Measurements from ENCODE around the gene PTPRO.

Gene PTPRO

DNA sequence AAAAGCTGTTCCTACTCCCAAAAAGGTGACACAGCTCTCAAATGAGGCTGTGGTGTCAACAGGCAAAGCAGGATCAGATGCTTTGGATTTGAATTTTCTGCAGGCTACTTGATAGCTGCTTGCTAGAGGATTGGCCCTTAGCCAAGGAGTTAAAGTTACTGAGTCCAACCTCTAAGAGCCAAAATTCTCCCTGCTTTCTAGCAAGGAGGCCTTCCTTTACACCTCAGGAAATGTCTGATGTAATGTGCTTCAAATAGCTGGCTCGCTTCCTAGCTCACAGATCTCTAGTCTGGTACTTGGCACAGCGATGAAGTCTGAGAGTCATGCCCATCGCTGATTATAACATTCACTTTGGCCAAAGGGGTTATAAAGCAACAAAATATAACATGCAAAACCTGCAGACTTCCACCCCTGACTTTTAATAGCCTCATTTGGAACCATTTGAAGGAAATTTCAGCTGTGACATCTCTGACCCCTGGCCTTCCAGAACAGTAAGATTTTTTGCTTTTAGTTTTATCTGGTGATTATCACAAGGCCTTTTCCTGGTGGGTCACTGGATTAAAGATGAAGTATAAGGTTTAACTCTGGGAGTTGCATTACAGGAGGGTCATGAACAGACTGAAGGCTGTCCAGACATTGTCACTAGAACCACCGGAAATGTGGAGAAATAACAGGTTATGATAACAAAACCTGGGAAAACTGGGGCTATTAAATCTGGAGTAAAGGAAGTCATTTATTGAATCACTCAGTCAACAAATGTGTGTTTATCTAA lies 277.1 kb downstream of the PTPRO start:
- in situ Hi-C loops (cut with HindIII; ENCODE audit: low sequenced_read_pairs): loop anchor here (25.0 kb wide), 1 partner anchor 113 kb away; no protein-coding TSS in a partner anchor

DNA sequence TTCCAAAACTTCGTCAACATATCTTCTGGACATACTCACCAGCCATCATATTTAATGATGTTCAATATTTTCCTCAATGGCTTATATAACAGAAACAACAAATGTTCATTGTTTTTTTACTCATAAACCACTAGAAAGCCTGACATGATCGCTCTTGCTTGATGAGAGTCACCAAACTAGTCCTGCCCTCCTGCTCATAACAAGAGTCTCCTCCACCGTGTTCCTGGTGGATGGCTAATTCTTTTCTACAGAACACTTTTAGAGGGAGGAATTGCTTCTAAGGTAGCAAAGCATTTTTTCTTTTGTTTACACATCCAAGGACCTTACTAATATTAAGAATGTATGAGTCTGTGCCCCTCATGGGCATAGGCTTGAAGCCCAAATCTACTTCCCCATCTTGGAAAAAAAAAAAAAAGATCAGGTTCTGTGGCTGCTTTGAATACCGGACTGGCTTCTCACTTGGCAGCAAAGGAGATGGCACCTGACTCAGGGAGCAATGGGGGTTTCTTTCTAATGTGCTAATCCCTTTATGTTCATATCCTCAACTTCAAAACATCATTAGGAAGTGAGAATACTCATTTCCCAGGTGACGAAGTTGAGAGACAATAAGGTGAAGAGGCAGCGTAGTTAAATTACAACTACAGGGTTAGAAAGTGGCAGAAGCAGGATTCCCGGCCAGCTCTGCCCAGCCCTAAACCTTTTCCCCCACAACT lies 278.1 kb downstream of the PTPRO start:
- in situ Hi-C loops (cut with HindIII; ENCODE audit: low sequenced_read_pairs): loop anchor here (25.0 kb wide), 1 partner anchor 112 kb away; no protein-coding TSS in a partner anchor

DNA sequence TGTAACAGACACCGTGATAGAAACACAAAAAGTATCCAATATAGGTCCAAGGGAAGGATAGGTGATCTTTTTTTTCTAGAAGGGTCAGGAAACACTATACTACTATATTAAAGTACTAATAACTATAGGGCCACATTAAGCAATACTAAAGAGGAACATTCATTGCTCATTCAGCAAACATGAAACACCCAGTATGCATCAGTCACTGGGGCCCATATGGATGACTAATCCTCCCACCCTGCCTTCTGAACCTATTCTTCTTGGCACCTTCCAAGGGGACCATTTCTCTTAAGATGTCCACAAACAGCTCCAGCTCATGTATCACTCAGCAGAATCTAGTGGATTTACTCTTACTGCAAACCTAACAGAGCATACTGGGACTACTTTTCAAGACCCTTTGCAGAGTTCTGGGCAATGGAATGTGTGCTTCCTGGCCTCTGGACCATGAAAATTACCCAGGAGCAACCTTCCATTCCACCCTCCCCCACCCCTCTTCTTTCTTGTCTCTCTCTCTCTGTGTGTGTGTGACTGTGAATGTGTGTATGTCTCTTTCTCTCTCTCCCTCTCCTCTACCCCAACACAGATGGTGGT lies 279.0 kb downstream of the PTPRO start:
- in situ Hi-C loops (cut with HindIII; ENCODE audit: low sequenced_read_pairs): loop anchor here (25.0 kb wide), 1 partner anchor 111 kb away; no protein-coding TSS in a partner anchor

DNA sequence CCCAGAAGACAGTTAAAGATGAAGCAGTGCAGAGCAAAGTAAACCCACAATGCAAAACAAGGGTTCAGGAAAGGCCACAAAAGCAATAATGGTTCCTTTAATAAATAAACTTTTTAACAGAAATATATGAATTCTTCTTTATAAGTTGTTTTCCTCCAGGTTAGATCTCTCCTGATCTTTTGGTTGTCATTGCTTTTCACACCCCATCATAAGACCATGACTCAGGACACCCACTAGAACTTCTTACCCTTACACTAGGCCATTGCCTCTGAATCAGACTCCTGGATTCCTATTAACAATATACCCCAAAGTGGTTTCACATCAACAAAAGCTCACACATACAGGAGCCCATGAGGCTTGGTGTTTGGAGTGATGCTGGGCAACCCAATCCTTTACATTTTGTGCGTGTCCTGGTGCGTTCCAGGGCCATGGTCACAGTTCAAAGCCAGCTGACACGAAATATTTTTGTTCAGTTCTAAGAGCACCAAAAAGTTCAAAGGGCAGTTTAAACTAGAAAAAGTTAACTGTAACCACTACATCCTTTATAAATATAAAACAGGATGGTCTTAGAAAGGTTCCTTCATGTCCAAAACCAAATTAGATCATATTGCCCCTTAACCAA lies 279.9 kb downstream of the PTPRO start:
- in situ Hi-C loops (cut with HindIII; ENCODE audit: low sequenced_read_pairs): loop anchor here (25.0 kb wide), 1 partner anchor 110 kb away; no protein-coding TSS in a partner anchor

DNA sequence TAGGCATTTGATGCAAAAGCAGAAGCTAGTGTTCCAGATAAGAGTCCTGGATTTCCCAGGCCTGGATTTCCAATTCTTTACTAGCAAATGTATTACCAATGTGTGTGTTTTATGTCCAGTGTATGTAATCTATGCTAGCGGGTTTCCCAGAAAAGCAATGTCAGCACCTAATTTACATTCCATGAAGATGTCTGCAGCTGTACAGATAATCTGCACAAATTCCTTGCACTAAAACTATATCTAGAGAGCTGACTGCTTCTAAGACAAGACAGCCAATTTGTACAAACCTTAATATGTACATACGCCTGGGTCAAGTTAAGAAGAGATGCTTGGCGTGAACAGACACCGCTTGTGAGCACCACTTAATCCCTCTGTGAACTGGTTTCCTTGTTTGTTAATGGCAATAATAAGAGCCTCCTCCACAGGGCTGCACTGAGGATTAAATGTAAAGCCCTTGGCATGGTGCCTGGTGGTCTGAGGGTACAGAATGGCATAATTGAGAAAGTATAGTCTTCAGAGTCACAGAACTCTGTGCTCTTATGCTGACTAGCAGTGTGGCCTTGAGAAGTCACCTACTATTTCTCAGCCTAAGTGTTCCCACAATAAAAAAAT lies 281.3 kb downstream of the PTPRO start:
- in situ Hi-C loops (cut with HindIII; ENCODE audit: low sequenced_read_pairs): loop anchor here (25.0 kb wide), 1 partner anchor 109 kb away; no protein-coding TSS in a partner anchor

DNA sequence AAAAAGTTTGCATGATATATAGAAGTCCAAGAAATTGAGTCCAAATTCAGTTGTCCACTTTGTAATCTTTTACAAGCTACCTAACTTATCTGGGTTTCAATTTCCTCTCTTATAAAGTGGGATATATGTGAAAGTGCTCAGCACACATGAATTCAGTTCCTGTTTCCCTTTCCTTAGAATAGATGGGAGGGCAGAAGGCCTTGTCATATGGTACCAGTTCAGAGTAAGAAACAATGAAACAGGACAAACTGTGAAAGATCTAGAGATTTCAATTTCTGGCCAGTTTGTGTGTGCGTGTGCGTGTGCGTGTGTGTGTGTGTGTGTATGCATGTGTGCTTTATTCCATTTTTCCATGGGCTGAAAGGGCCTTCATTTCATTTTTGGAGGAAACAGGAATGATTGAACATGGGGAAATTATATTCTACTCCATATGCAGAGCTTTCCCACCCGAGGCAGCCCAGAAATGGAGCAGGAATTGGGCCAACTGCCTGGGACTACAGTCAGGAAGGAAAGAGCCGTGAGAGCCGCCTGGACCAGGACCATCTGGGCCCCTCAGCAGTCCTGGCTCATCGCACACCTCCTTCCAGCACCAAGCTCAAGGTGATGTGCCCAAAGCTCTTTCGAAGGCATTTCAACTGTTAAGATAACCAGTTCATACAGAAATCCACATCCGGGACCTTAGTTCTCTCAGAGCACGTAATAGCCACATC lies 283.7 kb downstream of the PTPRO start:
- in situ Hi-C loops (cut with HindIII; ENCODE audit: low sequenced_read_pairs): loop anchor here (25.0 kb wide), 1 partner anchor 106 kb away; no protein-coding TSS in a partner anchor

DNA sequence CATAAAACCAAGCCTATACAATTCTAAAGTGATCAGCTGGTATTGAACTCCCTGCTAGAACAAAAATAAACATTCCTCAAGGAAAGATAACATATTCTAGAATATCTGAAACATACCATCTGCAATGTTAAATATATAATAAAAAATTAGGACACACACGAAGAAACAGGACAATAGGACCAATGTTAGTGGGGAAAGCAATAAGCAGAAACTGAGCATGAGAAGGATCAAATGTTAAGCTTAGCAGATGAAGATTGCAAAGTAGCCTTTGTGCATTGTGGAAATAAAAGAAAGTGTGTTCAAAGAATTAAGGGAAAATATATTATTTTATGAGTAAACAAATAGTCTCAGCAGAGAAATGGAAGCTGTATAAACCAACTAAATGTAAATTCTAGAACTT lies 286.1 kb downstream of the PTPRO start:
- in situ Hi-C loops (cut with HindIII; ENCODE audit: low sequenced_read_pairs): loop anchor here (25.0 kb wide), 1 partner anchor 104 kb away; no protein-coding TSS in a partner anchor

DNA sequence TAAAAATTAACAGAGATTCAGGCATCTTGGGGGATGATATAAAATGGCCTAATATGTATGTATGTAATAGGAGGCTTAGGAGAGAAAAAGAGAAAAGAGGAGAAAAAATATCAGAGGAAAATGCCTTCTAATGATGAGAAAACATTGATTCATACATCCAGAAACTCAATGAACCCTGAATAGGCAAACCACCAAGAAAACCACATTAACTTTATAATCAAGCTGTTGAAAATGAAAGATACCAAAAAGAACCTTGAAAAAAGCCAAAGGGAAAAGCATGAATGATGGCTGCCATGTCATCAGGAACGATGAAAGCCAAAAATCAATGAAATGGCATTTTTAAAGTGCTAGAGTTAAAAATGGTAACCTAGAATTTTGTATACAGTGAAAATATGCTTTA lies 286.6 kb downstream of the PTPRO start:
- in situ Hi-C loops (cut with HindIII; ENCODE audit: low sequenced_read_pairs): loop anchor here (25.0 kb wide), 1 partner anchor 103 kb away; no protein-coding TSS in a partner anchor

DNA sequence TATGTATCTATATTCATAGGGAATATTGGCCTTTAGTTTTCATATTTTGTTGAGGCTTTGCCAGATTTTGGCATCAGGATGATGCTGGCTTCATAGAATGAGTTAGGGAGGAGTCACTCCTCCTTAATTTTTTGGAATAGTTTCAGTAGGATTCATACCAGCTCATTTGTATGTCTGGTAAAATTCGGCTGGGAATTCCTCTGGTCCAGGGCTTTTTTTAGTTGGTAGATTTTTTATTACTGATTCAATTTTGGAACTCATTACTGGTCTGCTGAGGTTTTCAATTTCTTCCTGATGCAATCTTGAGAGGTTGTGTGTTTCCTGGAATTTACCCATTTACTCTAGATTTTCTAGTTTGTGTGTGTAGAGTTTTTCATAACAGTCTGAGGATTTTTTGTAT lies 291.7 kb downstream of the PTPRO start:
- in situ Hi-C loops (cut with HindIII; ENCODE audit: low sequenced_read_pairs): loop anchor here (25.0 kb wide), 1 partner anchor 98 kb away; no protein-coding TSS in a partner anchor

DNA sequence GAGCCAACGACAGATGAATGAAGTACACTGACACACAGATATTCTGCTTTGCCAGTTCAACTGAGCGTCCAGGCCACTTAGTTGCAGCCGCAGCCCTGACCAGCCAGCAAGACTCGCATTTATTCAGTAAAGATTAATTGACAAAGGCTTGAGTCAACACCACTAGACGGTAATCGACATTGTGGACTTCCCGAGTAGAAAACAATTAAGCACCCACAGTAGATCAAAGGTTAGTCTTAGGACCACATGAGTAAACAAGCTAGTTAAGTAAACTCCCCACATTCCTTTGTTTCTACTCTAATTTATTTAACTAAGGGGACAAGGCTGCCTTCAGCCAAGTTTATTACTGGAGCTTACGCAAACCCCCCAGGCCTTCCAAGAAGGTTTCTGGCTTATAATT lies 294.2 kb downstream of the PTPRO start:
- in situ Hi-C loops (cut with HindIII; ENCODE audit: low sequenced_read_pairs): loop anchor here (25.0 kb wide), 1 partner anchor 96 kb away; no protein-coding TSS in a partner anchor

DNA sequence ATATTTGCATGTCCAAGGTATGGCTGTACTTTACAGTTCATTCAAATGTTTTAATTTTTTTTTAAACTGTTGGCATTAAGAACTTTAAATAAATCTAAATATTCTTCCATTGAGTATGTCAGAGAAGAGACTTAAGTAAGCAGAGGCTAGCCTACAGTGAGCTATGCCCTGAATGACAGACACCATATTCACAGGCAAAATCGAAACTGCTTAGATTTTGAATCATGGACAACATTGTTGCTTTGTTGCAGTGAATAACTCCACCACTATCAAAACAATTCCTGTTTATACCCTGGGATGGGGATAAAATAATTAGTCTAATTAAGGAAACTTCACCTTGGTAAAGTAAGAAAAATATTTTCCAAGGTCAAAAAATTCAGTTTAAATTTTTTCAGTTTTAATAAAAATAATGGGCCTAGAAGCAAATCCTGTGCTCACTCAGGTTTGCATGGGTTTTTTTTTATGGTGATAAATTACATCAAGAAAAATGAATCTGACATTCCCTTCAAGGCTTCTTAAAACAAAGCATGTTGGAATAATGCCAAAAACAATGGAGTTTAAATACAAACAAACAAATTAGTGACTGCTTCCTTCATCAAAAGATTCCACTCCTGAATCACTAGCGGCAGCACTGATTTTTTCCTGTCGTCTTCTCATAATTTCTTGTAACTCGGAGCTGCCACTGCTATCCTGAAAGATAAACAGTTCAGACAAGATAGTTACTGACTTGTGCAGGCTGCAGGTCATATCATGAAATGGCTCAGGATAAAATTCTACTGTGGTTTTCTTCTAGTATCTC lies 298.6 kb downstream of the PTPRO start:
- in situ Hi-C loops (cut with HindIII; ENCODE audit: low sequenced_read_pairs): loop anchor here (25.0 kb wide), 1 partner anchor 91 kb away; no protein-coding TSS in a partner anchor

DNA sequence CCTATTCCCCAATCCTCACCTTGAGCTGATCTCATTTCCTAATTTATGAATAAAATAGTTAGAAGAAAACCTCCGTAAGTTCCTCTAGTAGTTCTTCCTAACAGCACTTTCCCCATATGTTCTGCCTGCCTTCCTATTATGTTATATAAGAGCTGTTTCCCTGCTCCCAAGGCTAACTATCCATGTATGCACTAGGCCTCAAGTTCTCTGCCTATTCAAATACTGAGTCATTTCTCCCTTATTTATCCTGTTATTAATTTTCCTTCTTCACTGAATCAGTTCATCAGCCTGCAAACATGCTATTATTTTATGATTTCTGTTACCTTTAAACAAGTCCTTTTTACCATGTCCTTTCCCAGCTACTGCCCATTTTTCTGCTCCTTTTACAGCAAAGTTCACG lies 302.8 kb downstream of the PTPRO start:
- in situ Hi-C loops (cut with HindIII; ENCODE audit: low sequenced_read_pairs): no loop called here

DNA sequence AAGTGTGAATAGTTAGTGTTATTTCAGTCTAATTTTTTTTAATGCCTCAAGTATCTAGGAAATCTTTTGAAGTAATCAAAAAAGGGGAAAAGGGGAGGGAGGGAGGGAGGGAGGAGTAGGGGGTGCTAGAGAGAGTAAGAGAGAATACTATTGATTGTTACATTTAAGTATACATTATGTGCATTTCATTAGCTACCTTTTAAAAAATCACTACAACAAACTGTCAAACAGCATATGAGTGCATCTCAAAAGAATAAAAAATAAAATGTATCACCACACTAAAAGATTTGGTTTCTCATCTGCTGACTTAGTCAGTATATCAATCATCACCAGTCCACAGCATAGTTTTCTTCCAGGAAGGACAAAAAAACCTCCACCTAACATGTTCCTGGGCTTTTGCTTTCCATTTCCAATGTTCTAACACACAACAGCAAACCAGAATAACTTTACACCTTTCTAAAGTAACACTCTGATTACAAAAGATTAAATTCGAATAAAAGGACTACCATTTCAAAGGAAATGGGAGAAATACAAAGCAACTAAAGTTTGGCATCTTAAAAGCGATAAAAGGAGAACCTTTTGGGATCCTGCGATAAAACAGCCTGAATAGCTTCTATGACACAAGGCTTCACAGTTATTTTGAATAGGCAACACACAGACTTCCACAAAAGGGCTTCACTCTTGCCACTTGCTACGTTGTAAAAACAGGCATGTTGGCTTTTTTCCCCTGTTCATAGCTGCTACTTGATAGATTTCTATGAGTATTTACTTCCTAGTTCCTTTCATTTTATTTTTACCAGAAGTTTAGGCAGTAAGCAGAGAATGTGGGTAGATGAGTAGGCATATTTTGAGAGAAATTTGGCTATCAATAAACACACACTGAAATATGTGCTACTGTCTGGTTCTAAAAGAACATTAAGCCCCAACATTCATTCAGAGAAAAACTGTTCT lies 306.0 kb downstream of the PTPRO start:
- in situ Hi-C loops (cut with HindIII; ENCODE audit: low sequenced_read_pairs): no loop called here

DNA sequence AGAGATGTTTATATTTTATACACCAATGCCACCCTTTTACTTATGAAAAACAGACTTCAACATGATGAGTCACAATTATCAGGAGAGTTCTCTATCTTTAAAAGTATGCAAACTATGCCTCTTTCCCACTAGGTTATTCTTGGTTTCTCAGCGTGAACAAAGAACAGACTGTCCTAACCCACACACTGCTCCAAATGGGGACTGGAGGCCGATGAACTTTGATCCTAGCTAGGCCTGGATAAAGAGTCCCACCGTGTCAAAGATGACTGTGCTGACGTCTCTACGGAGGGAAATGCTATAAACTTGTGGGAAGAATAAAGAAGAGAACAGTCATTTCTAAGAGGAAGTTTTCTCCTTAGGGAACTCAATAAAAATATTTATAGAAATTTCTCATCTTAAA lies 306.8 kb downstream of the PTPRO start:
- in situ Hi-C loops (cut with HindIII; ENCODE audit: low sequenced_read_pairs): no loop called here

DNA sequence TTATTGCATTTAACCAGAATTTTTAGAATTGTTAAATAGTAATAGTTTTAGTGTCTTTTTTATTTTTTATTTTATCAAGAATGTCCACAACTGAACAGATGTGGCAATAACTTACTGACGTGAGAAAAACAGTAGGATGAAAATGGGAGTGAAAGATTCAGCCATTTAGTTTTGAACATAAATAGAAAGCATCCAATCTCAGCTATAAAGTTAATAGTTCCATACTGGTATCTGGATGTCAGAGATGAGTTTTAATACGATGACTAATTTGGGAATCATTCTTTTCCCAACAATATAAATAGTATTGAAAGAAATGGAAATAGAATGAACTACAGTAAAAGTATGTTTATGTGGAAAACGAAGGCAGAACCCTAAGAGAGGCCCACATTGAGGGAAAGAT lies 307.5 kb downstream of the PTPRO start:
- in situ Hi-C loops (cut with HindIII; ENCODE audit: low sequenced_read_pairs): no loop called here

DNA sequence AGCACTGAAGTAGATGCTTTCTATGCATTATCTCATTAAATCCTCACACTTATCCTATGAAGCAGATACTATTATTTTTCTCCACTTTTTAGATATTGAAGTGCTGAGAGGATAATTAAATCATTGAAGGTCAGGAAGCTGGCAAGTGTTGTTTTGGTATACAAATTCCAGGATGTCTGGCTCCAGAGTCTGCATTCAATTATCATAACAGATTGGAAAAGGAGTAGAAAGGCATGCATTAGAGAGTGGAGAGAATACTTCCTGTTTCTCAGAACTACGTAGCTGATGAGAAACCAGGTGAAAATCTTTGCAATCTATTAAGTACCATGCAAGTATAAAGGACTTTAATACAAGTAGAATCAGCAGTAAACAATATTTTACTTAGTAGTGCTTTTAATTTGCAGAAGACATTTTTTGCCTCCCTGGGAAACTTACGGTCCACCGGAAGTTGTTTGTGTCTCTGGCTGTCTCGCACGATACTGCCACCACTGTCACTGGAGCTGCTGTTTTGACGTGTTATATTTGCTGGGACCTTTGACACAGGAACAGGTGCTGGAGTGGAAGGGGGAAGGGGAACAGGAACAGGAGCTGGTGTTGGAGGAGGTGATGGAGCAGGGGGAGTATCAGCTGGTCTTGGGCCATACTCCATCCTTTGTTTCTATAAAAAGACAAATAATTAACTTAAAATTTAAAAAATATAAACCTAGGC lies 308.9 kb downstream of the PTPRO start:
- in situ Hi-C loops (cut with HindIII; ENCODE audit: low sequenced_read_pairs): no loop called here

DNA sequence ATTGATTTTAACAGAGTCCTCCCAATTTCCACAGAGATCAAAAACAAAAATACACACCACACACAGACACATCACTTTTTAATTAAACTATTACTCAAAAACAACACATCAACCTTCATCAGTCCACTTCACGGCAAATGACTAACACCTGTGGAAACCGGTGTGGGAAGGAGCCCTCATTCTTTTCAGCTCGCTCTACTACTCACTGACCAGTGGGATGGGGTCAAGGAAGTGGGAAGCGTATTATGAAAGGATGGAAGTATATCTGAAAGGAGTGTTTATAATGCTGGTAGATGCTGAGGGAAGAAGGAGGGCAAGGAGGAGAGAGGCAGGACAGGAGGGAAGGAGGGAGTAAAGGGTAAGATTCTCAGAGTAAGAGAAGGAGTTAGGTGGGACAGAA lies 310.4 kb downstream of the PTPRO start:
- in situ Hi-C loops (cut with HindIII; ENCODE audit: low sequenced_read_pairs): no loop called here

All from DLD1 (cell line).